ENCODE results near the gene PTCHD4.

PTCHD4 gene

GRCh38 chr6:48067148-48067712 is 43.8 kb downstream of the PTCHD4 start:
- CTCF ChIA-PET = interaction anchor here (0.6 kb wide), 1 partner anchor 176 kb away, joined by 3 read pairs; no protein-coding TSS in a partner anchor
- no peak for DNase-seq (ENCODE audit: low spot score)
- H3K27ac ChIP-seq = no peak overlapping the region
- TF ChIP-seq CTCF (conservative IDR thresholded peaks at IDR 0.05; ENCODE audit: low read depth) = no peak
- POLR2A ChIA-PET (ENCODE audit: low non-redundant PET) = no interaction called here

- ChIA-PET CTCF (no interaction called here), POLR2A (ENCODE audit: low non-redundant PET) (no interaction called here)
- TF ChIP-seq CTCF (conservative IDR thresholded peaks at IDR 0.05; ENCODE audit: low read depth) = no peak
- DNase-seq (ENCODE audit: low spot score) = peak; percentile 37
- H3K27ac ChIP-seq = no peak overlapping the region
These were observed 49.6 kb downstream of the PTCHD4 start for GRCh38 chr6:48061265-48061990.
